Panc1 (cell line): ENCODE measurements around the gene PHC2. TPM values are rescaled to one million over a fixed set of nuclear protein-coding genes. Genes with fewer than 3 reads are reported as not detected.

Experiments used
- ATAC-seq: fragments of 200-7000 bp; cut with Tn5 transposase; 2 replicates; pipeline ENCODE4 v1.9.1; 2020; ENCODE audit warnings: mild to moderate bottlenecking, moderate library complexity
- BruUV-seq: library from RNA; stranded (reverse); fragments of 400-500 nt; replicated peaks from 2 replicates; lab custom pipeline; 2021; lab: Mats Ljungman, UMichigan
- CTCF ChIA-PET: fragments of 300-600 bp; sonication (Branson Sonifier 250); formaldehyde crosslinking; loops from one replicate; lab custom pipeline; 2022; ENCODE audit warnings: antibody characterized with exemption; lab: Charles Lee
- POLR2A ChIA-PET: fragments of 300-600 bp; sonication (Branson Sonifier 250); formaldehyde crosslinking; loops from one replicate; lab custom pipeline; 2022; ENCODE audit warnings: antibody characterized with exemption; lab: Charles Lee
- DNase-seq: peaks from one replicate; pipeline ENCODE4 v3.0.0-alpha.2; 2010; ENCODE audit warnings: low read depth, low spot score
- H3K27ac ChIP-seq: 2 replicates; pipeline ENCODE4 v1.5.1; 2011; ENCODE audit warnings: mild to moderate bottlenecking, low read length, inconsistent platforms
- H3K27me3 ChIP-seq: fragments of 200-500 bp; sonication (Bioruptor generic); 2 replicates; pipeline ENCODE4 v1.6.0; 2014; ENCODE audit warnings: low read length, inconsistent platforms; ENCODE audit not compliant: control insufficient read depth, insufficient read depth
- H3K36me3 ChIP-seq: fragments of 200-500 bp; sonication (Bioruptor generic); 2 replicates; pipeline ENCODE4 v1.5.1; 2014; ENCODE audit warnings: inconsistent platforms, mild to moderate bottlenecking, low read length, moderate library complexity; ENCODE audit not compliant: control insufficient read depth, insufficient read depth
- H3K4me1 ChIP-seq: 2 replicates; pipeline ENCODE4 v1.5.1; 2011; ENCODE audit warnings: inconsistent platforms, mild to moderate bottlenecking, low read length, moderate library complexity; ENCODE audit not compliant: control insufficient read depth, insufficient read depth
- H3K4me3 ChIP-seq, 2 experiments: 2 replicates each; pipeline ENCODE4 v1.5.1; 2011 to 2012; ENCODE audit warnings: low read depth in 2 of 2, low read length in 2 of 2, mild to moderate bottlenecking in 2 of 2, inconsistent platforms in 1 of 2, moderate library complexity in 1 of 2
- H3K9me3 ChIP-seq: fragments of 200-500 bp; sonication (Bioruptor generic); 2 replicates; pipeline ENCODE4 v1.5.1; 2014; ENCODE audit warnings: low read depth, mild to moderate bottlenecking, inconsistent platforms, low read length, moderate library complexity; ENCODE audit not compliant: control insufficient read depth, insufficient read depth
- POLR2AphosphoS5 ChIP-seq: IDR thresholded peaks from 2 replicates; pipeline ENCODE4 v1.6.1; 2012; ENCODE audit warnings: mild to moderate bottlenecking, low read depth, low read length, moderate library complexity
- SIN3A ChIP-seq: IDR thresholded peaks from 2 replicates; pipeline ENCODE4 v1.6.1; 2012; ENCODE audit warnings: low read depth, mild to moderate bottlenecking, low read length, moderate library complexity, borderline replicate concordance; ENCODE audit not compliant: insufficient read depth
- TCF7L2 ChIP-seq: IDR thresholded peaks from 2 replicates; pipeline ENCODE4 v1.6.1; 2011; ENCODE audit warnings: mild to moderate bottlenecking, low read depth, low read length, inconsistent platforms
- in situ Hi-C: cut with HindIII; loops from 2 replicates; pipeline ENCODE4 v1.10.0; 2016; ENCODE audit warnings: low sequenced_read_pairs, low pct_unique_long_range_greater_than_20kb
- intact Hi-C: fragments of 100-400 bp; cut with micrococcal nuclease; formaldehyde crosslinking; loops from one replicate; pipeline ENCODE4 v1.10.0; 2022; ENCODE audit not compliant: unreplicated experiment
- total RNA-seq: library from RNA; stranded (reverse); gene quantifications from one replicate; pipeline ENCODE4 v1.2.1, GENCODE V29; 2021; ENCODE audit not compliant: unreplicated experiment
- TF ChIP-seq, protein P1 (sequence below), 2 experiments: IDR thresholded peaks; 2 replicates each; pipeline ENCODE4 v1.6.1; 2011 to 2012; ENCODE audit warnings: low read depth in 2 of 2, control low read depth in 1 of 2, low read length in 1 of 2, mild to moderate bottlenecking in 1 of 2, moderate library complexity in 1 of 2; ENCODE audit not compliant: insufficient read depth in 1 of 2
- TF ChIP-seq, protein P2 (sequence below): fragments of 450-650 bp; IDR thresholded peaks from 2 replicates; pipeline ENCODE4 v1.5.1; 2017; ENCODE audit warnings: mild to moderate bottlenecking

The PHC2 gene
- total RNA-seq, 1 experiment from 2014 or later: 122 TPM

DNA sequence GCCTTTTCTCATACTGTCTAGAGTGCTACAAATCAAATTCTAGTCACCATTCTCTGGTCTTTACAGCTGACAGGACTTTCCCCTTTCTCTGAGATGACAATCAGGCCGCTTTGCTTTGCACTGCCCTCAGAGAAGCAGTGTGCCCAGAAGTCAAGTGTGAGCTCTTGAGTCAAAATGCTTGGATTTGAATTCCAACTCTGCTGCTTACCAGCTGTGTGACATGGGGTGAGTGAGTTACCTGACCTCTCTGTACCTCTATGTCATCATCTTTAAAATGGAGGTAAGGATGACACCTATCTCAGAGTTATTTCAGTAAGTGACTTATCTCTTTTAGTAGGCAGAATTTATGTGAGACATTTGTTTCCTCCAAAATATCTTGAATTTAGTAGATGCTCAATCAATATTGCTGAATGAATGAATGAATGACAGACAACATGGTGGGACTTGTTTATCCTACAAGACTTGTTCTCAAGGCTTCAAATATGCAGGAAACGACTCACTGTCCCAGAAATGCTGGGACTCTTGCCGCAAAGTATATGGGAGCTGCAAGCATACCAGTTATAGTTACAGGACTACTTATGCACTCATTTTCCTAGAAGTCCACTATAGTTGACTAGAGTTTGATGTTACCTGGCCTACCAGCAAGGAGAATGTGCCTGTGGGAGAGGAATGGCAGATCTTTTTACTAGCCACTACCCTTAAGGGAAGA is 71.9 kb downstream of the PHC2 start:
- POLR2A ChIA-PET: no interaction called here
- H3K4me1 ChIP-seq: peaks cover 1% of the 10 kb centered on the region
- in situ Hi-C loops (no loop called here), intact Hi-C loops (no loop called here)
- CTCF ChIA-PET: no interaction called here
- H3K27ac ChIP-seq: no peak overlapping the region
- ATAC-seq: no peak
- no peak for DNase-seq
- no peaks in the 10 kb centered on the region for H3K9me3 ChIP-seq
- no peak for TF ChIP-seq POLR2AphosphoS5
- TF ChIP-seq, protein P1, sequence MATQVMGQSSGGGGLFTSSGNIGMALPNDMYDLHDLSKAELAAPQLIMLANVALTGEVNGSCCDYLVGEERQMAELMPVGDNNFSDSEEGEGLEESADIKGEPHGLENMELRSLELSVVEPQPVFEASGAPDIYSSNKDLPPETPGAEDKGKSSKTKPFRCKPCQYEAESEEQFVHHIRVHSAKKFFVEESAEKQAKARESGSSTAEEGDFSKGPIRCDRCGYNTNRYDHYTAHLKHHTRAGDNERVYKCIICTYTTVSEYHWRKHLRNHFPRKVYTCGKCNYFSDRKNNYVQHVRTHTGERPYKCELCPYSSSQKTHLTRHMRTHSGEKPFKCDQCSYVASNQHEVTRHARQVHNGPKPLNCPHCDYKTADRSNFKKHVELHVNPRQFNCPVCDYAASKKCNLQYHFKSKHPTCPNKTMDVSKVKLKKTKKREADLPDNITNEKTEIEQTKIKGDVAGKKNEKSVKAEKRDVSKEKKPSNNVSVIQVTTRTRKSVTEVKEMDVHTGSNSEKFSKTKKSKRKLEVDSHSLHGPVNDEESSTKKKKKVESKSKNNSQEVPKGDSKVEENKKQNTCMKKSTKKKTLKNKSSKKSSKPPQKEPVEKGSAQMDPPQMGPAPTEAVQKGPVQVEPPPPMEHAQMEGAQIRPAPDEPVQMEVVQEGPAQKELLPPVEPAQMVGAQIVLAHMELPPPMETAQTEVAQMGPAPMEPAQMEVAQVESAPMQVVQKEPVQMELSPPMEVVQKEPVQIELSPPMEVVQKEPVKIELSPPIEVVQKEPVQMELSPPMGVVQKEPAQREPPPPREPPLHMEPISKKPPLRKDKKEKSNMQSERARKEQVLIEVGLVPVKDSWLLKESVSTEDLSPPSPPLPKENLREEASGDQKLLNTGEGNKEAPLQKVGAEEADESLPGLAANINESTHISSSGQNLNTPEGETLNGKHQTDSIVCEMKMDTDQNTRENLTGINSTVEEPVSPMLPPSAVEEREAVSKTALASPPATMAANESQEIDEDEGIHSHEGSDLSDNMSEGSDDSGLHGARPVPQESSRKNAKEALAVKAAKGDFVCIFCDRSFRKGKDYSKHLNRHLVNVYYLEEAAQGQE (IDR thresholded peaks at IDR 0.05; ENCODE audit: insufficient read depth in 1 of 2, low read depth in 2 of 2, low read length in 1 of 2): no peak
- TF ChIP-seq, protein P2, sequence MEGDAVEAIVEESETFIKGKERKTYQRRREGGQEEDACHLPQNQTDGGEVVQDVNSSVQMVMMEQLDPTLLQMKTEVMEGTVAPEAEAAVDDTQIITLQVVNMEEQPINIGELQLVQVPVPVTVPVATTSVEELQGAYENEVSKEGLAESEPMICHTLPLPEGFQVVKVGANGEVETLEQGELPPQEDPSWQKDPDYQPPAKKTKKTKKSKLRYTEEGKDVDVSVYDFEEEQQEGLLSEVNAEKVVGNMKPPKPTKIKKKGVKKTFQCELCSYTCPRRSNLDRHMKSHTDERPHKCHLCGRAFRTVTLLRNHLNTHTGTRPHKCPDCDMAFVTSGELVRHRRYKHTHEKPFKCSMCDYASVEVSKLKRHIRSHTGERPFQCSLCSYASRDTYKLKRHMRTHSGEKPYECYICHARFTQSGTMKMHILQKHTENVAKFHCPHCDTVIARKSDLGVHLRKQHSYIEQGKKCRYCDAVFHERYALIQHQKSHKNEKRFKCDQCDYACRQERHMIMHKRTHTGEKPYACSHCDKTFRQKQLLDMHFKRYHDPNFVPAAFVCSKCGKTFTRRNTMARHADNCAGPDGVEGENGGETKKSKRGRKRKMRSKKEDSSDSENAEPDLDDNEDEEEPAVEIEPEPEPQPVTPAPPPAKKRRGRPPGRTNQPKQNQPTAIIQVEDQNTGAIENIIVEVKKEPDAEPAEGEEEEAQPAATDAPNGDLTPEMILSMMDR: no peak
- TF ChIP-seq TCF7L2: no peak
- TF ChIP-seq SIN3A: no peak
- H3K4me3 ChIP-seq: no peak overlapping the region
- H3K27me3 ChIP-seq: no peaks in the 10 kb centered on the region
- H3K36me3 ChIP-seq: no peaks in the 10 kb centered on the region
- no TSS peak for BruUV-seq

DNA sequence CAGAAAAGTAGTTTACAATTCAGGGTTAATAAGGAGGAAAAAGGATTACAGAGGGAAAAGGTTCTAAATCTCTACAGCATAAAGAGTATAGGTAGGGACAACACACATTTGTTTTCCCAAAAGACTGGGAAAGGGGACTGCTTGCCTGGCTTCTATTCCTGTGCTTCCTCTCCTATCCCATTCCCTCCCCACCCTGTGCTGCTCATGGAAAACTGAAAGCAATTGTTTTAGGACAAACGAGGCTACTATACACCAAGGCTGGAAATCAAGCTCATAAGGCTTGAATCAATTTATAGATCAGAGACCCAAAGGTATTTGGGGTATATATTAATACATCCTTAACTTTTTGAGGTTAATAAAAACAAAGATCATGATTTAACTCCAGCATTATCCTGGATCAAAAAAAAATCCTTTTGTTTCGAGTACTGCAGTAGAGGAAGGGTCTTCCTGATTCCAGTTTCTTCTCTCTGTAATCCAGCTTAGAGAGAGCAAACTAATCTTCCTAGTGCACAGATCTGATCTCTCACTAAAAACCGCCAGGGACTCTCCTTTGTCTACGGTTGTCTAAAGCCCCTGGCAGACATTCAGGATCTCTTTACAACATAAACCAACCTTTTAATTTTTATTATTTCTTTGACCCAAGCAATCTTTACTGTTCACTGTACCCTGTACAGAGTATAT is 72.6 kb downstream of the PHC2 start:
- in situ Hi-C loops: no loop called here
- BruUV-seq: no TSS peak
- H3K36me3 ChIP-seq: no peaks in the 10 kb centered on the region

More for the DNA sequence above, 72.6 kb downstream of the PHC2 start:
- DNase-seq (no peak), ATAC-seq (no peak)
- Histone ChIP-seq H3K27me3 (no peaks in the 10 kb centered on the region), H3K4me3 (no peak overlapping the region), H3K9me3 (no peaks in the 10 kb centered on the region), H3K4me1 (no peaks in the 10 kb centered on the region; the same call in 1 of the 2 replicates), H3K27ac (no peak overlapping the region)
- POLR2A ChIA-PET: no interaction called here
- CTCF ChIA-PET: no interaction called here
- TF ChIP-seq POLR2AphosphoS5 (no peak), TCF7L2 (no peak), SIN3A (no peak)
- TF ChIP-seq, protein P1 (IDR thresholded peaks at IDR 0.05; ENCODE audit: insufficient read depth in 1 of 2, low read depth in 2 of 2, low read length in 1 of 2): no peak
- TF ChIP-seq, protein P2: no peak
- intact Hi-C loops: no loop called here
